Parathyroid adenoma (tissue), 2 donors: ENCODE data around the gene ZBTB37.

Source experiments
- H2AFZ ChIP-seq: fragments of 300-600 bp; sonication (generic); one replicate; pipeline ENCODE4 v1.7.0; 2017; ENCODE audit warnings: antibody characterized with exemption, mild to moderate bottlenecking
- H3K27ac ChIP-seq: fragments of 300-600 bp; sonication (generic); one replicate; pipeline ENCODE4 v1.7.0; 2017
- H3K27me3 ChIP-seq: fragments of 300-600 bp; sonication (generic); one replicate; pipeline ENCODE4 v1.7.0; 2017; ENCODE audit warnings: low read length; ENCODE audit not compliant: control insufficient read depth, insufficient read depth
- H3K36me3 ChIP-seq: fragments of 300-600 bp; sonication (generic); one replicate; pipeline ENCODE4 v1.7.0; 2017; ENCODE audit warnings: low read length; ENCODE audit not compliant: control insufficient read depth, insufficient read depth
- H3K4me1 ChIP-seq: fragments of 300-600 bp; sonication (generic); one replicate; pipeline ENCODE4 v1.7.0; 2017; ENCODE audit warnings: control low read depth
- H3K4me2 ChIP-seq: fragments of 300-600 bp; sonication (generic); one replicate; pipeline ENCODE4 v1.7.0; 2017; ENCODE audit warnings: low read length
- H3K4me3 ChIP-seq: fragments of 300-600 bp; sonication (generic); one replicate; pipeline ENCODE4 v1.7.0; 2017; ENCODE audit warnings: low read depth, low read length
- H3K79me2 ChIP-seq: fragments of 300-600 bp; sonication (generic); one replicate; pipeline ENCODE4 v1.7.0; 2017; ENCODE audit warnings: control low read depth
- H3K9ac ChIP-seq: fragments of 300-600 bp; sonication (generic); one replicate; pipeline ENCODE4 v1.7.0; 2017; ENCODE audit warnings: mild to moderate bottlenecking
- H3K9me3 ChIP-seq: fragments of 300-600 bp; sonication (generic); one replicate; pipeline ENCODE4 v1.7.0; 2017; ENCODE audit warnings: low read length; ENCODE audit not compliant: control insufficient read depth
- TF ChIP-seq, protein P1 (sequence below): fragments of 300-600 bp; sonication (generic); IDR thresholded peaks from one replicate; pipeline ENCODE4 v1.7.0; 2017; ENCODE audit warnings: antibody characterized with exemption, mild to moderate bottlenecking
- donor health status: primary hyperparathyroidism.

ZBTB37 gene

DNA sequence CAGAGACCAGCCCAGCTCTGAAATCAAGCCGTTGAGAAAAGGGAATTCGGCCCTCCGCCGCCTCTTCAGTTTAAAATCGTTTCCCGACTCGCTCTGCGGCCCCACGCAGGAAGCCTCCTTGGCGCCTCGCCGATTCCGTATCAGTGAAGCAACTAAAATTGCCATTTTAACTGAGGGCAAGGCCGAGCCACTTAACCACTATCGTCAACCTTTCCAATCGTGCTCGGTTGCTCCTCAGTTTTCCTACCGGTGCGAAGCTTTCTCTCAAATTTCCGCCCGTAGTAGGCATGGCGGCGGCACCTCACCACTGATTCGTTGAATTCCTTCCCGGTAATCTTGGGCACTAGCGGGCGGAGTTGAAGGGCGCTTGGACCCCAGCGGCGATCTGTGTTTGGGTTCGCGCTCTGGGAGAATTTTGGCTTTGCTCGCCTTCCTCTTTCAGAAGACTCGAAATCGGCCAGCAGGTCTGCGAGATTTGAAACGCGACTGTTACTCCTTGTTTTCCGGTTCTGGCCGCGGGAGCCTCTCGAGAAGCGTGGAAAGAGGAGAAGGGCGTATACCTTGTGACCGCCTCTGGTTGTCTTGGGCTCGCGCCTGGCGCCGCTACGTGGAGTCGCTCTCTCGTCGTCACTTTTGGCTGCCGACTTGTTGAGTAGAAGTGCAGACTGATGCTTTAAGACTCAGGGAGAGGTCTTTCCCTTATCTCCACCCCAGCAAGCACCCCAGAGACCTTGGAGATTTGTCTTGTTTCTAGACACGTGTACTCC, 43.7 kb upstream of the ZBTB37 start, which contains the start of the genes CENPL and DARS2:
CENPL (minus strand) TSS at position 569 of the 767 bp plus-strand sequence. CDS start 13,584 bp downstream, outside the sequence.
DARS2 (plus strand) TSS at position 359 of the 767 bp plus-strand sequence. CDS start 557 bp downstream, outside the sequence.
- no peaks in the 10 kb centered on the region for H3K4me1 ChIP-seq
- H3K9ac ChIP-seq: peak within 1 kb of the TSS; percentile 46
- no peaks in the 10 kb centered on the region for H3K27me3 ChIP-seq
- H3K27ac ChIP-seq: peak within 1 kb of the TSS; percentile 88
- H3K9me3 ChIP-seq: no peaks in the 10 kb centered on the region
- peak within 1 kb of the TSS; percentile 78 for H3K4me3 ChIP-seq
- TF ChIP-seq, protein P1, sequence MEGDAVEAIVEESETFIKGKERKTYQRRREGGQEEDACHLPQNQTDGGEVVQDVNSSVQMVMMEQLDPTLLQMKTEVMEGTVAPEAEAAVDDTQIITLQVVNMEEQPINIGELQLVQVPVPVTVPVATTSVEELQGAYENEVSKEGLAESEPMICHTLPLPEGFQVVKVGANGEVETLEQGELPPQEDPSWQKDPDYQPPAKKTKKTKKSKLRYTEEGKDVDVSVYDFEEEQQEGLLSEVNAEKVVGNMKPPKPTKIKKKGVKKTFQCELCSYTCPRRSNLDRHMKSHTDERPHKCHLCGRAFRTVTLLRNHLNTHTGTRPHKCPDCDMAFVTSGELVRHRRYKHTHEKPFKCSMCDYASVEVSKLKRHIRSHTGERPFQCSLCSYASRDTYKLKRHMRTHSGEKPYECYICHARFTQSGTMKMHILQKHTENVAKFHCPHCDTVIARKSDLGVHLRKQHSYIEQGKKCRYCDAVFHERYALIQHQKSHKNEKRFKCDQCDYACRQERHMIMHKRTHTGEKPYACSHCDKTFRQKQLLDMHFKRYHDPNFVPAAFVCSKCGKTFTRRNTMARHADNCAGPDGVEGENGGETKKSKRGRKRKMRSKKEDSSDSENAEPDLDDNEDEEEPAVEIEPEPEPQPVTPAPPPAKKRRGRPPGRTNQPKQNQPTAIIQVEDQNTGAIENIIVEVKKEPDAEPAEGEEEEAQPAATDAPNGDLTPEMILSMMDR: no peak
- peak within 1 kb of the TSS; percentile 95 for H2AFZ ChIP-seq
- H3K4me2 ChIP-seq: peak within 1 kb of the TSS; percentile 94
- no peaks in the 10 kb centered on the region for H3K36me3 ChIP-seq
- H3K79me2 ChIP-seq: no peaks in the 10 kb centered on the region

DNA sequence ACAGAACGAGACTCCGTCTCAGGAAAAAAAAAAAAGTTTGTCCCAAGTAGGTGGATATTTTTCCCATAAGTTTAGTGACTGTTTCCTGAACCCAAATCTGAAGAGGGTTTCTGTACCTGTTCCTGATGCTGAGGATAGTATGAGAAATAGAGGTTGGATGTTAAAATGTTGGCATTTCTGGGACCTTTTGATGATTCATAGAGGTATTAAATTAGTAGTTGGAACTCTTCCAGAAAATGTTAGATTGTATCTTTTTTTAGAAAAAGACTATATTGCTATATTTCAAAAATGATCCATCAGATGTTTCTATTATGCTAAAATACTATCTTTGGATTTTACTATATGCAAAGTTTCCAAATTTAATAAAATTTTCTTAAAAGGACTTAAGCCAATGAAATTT, 40.6 kb upstream of the ZBTB37 start:
- H3K27me3 ChIP-seq: no peaks in the 10 kb centered on the region
- H3K4me3 ChIP-seq: no peak overlapping the region
- no peak overlapping the region for H3K27ac ChIP-seq
- H3K79me2 ChIP-seq: no peaks in the 10 kb centered on the region
- no peaks in the 10 kb centered on the region for H3K36me3 ChIP-seq
- TF ChIP-seq, protein P1: no peak
- no peaks in the 10 kb centered on the region for H3K4me1 ChIP-seq
- H2AFZ ChIP-seq: no peak overlapping the region
- H3K9ac ChIP-seq: no peak overlapping the region
- no peaks in the 10 kb centered on the region for H3K9me3 ChIP-seq
- no peak overlapping the region for H3K4me2 ChIP-seq

DNA sequence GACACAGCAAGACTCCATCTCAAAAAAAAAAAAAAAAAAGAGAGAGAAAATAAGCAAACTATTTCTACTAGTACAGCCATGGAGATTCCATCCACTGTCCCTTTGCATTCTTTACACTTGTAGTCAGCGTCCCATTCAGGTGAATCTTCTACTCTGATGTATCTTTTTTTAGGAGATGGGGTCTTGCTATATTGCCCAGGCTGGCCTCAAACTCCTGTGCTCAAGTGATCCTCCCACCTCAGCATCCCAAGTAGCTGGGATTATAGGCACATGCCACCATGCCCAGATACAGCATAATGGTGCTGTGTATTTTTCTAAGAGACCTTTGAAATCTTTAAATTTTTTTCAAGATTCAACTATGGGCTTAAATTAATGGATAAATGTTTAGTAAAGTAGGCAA, 35.4 kb upstream of the ZBTB37 start:
- Histone ChIP-seq H3K79me2 (no peaks in the 10 kb centered on the region), H3K4me1 (no peaks in the 10 kb centered on the region), H3K36me3 (no peaks in the 10 kb centered on the region), H3K9ac (no peak overlapping the region), H3K4me2 (no peak overlapping the region), H2AFZ (no peak overlapping the region), H3K27ac (no peak overlapping the region), H3K9me3 (no peaks in the 10 kb centered on the region), H3K27me3 (no peaks in the 10 kb centered on the region), H3K4me3 (no peak overlapping the region)
- TF ChIP-seq, protein P1: no peak

DNA sequence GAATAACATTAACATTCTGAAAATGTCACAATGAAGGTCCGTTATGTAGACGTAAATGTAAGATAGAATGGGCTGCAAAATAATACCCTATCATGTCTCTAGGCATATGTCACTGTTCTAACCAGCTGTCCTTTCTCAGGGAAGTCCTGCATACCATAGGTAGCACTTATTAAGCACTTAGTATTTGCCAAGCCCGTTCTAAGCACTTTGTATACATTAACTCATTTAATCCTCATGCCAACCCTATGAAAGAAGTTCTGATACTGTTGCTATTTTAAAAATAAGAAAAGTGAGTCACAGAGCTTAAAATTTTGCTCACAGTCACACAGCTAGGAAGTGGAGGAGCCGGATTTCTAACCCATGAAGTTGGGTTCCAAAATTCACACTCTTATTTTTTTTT, 16.1 kb upstream of the ZBTB37 start:
- Histone ChIP-seq H3K36me3 (no peaks in the 10 kb centered on the region), H3K27me3 (no peaks in the 10 kb centered on the region), H3K9me3 (no peaks in the 10 kb centered on the region), H3K79me2 (no peaks in the 10 kb centered on the region), H3K4me1 (no peaks in the 10 kb centered on the region), H2AFZ (no peak overlapping the region), H3K4me2 (no peak overlapping the region), H3K9ac (no peak overlapping the region), H3K27ac (no peak overlapping the region), H3K4me3 (no peak overlapping the region)
- TF ChIP-seq, protein P1: no peak

DNA sequence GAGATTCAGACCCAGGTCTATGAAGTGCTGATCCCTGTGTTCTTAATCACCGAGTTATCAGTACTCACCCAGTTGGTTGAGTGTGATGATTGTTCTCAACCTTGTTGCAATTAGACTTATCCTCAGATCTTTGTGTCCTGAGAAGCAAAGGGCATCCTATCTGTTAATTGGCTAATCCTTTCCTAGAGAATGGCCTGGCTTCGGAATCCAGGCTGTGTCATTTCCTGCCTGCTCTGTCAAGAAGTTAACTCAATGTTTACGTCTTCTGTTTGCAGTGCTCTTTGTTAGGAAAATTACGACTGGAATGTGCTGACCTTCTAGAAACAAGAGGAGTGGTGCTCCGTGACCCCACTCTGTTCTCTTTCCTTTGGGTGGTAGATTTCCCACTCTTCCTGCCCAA, 15.1 kb upstream of the ZBTB37 start:
- H2AFZ ChIP-seq: no peak overlapping the region
- no peak overlapping the region for H3K4me2 ChIP-seq
- H3K27ac ChIP-seq: no peak overlapping the region
- no peak overlapping the region for H3K4me3 ChIP-seq
- no peaks in the 10 kb centered on the region for H3K27me3 ChIP-seq
- no peaks in the 10 kb centered on the region for H3K4me1 ChIP-seq
- no peaks in the 10 kb centered on the region for H3K36me3 ChIP-seq
- no peaks in the 10 kb centered on the region for H3K9me3 ChIP-seq
- TF ChIP-seq, protein P1: no peak
- no peak overlapping the region for H3K9ac ChIP-seq
- H3K79me2 ChIP-seq: no peaks in the 10 kb centered on the region
